Right lobe of liver (tissue), 4 donors: Measurements from ENCODE around the gene TBC1D12.

Experiments used
- POLR2A ChIP-seq: fragments of 450-650 bp; IDR thresholded peaks from one replicate; pipeline ENCODE4 v1.6.1; 2017; ENCODE audit warnings: antibody characterized with exemption, mild to moderate bottlenecking
- TF ChIP-seq, protein P1 (sequence below), 4 donors: fragments of 200-600 bp in 3 of 4; fragments of 450-650 bp in 1 of 4; IDR thresholded peaks; one replicate each; pipeline versions ENCODE4 v1.5.1 to v1.8.0; 2016 to 2022; ENCODE audit warnings: antibody characterized with exemption in 4 of 4, mild to moderate bottlenecking in 2 of 4
- donor health status: DM: no; HTN: no; CAD: no.
- donor health status: DM: no; HTN: no; CAD: no.
- donor health status: DM: no; HTN: yes; CAD: no.

GRCh38 chr10:94490789-94491039 is 88.4 kb downstream of the TBC1D12 start:
- TF ChIP-seq, protein P1, sequence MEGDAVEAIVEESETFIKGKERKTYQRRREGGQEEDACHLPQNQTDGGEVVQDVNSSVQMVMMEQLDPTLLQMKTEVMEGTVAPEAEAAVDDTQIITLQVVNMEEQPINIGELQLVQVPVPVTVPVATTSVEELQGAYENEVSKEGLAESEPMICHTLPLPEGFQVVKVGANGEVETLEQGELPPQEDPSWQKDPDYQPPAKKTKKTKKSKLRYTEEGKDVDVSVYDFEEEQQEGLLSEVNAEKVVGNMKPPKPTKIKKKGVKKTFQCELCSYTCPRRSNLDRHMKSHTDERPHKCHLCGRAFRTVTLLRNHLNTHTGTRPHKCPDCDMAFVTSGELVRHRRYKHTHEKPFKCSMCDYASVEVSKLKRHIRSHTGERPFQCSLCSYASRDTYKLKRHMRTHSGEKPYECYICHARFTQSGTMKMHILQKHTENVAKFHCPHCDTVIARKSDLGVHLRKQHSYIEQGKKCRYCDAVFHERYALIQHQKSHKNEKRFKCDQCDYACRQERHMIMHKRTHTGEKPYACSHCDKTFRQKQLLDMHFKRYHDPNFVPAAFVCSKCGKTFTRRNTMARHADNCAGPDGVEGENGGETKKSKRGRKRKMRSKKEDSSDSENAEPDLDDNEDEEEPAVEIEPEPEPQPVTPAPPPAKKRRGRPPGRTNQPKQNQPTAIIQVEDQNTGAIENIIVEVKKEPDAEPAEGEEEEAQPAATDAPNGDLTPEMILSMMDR (IDR thresholded peaks at IDR 0.05): no peak
- no peak for TF ChIP-seq POLR2A
